Epithelial cell of proximal tubule (primary cell): ENCODE data around the gene HOXB3. TPM values are rescaled to one million over a fixed set of nuclear protein-coding genes. Genes with fewer than 3 reads are reported as not detected.

Source experiments
- DNase-seq: peaks from one replicate; pipeline ENCODE4 v3.0.0-alpha.2; 2011; ENCODE audit warnings: low read depth
- H3K4me3 ChIP-seq: 2 replicates; pipeline ENCODE4 v1.5.1; 2011; ENCODE audit warnings: low read depth, mild to moderate bottlenecking, low read length
- CTCF ChIP-seq: conservative IDR thresholded peaks from 2 replicates; pipeline ENCODE4 v1.5.1; 2012; ENCODE audit warnings: low read depth, mild to moderate bottlenecking, low read length
- total RNA-seq: library from RNA; depleted of rRNA; stranded (reverse); fragments of >200 nt; gene quantifications from 2 replicates; pipeline ENCODE4 v1.2.3, GENCODE V29; 2015

HOXB3 gene
- total RNA-seq, 1 donor from 2014 or later, result 49.9 TPM

- no peak overlapping the region for H3K4me3 ChIP-seq
- no peak for TF ChIP-seq CTCF
- no peak for DNase-seq
These were observed 86.3 kb downstream of the HOXB3 start for GRCh38 chr17:48503747-48504146.

DNA sequence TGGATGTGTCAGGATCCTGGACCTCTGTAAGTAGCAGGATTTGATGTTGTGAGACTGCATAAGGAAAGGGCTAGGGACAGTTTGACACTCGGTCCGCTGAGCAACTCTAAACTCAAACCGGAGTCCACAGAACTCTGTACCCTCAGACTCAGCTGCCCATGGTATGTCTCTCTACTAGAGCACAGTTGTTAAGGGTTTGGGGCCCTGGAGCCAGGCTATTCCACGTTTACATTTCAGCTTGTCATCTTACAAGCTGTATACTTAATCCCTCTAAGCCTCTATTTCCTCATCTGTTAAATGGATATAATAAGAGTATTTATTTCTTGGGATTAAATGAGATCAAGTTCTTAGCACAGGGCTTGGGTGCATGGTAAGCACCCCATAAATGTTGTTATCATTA lies 87.1 kb downstream of the HOXB3 start:
- DNase-seq, result no peak
- no peak overlapping the region for H3K4me3 ChIP-seq
- TF ChIP-seq CTCF, result no peak

- no peak for DNase-seq
- no peak overlapping the region for H3K4me3 ChIP-seq
- TF ChIP-seq CTCF, result no peak
These were observed 87.7 kb downstream of the HOXB3 start for GRCh38 chr17:48502312-48502711.

GRCh38 chr17:48500435-48501426 lies 89.3 kb downstream of the HOXB3 start:
- DNase-seq, result no peak
- no peak overlapping the region for H3K4me3 ChIP-seq
- TF ChIP-seq CTCF, result no peak

DNA sequence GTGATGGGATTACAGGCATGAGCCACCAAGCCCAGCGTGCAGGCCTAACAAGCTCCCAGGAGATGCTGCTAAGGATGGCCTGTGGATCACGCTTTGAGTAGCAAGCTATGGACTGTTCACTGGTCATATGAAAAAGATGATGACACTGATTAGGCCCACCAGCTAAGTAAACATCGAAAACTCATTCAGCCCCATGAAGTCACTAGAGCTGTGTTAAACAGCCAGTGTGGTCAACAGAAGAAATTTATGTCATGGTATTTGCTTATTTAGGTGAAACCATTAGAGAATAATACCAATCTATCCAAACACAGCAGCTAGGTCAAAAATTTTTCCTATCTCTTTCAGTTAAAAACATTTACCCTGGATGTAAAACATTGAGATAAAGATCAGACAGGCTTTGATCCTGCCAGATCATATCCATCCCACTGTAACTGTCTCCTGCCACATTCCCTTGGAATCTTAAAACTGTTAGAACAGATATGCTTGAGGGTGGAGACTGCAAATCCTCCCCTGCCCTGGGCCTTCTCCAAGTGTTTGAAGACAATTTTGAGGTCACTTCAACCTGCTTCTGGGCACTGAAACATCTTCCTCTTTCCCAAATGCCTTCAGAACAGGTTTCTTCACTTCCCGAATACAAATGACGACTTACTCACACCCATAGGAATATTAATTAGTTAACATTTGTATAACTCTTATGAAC lies 90.2 kb downstream of the HOXB3 start:
- no peak for DNase-seq
- H3K4me3 ChIP-seq, result no peak overlapping the region
- TF ChIP-seq CTCF, result no peak

DNA sequence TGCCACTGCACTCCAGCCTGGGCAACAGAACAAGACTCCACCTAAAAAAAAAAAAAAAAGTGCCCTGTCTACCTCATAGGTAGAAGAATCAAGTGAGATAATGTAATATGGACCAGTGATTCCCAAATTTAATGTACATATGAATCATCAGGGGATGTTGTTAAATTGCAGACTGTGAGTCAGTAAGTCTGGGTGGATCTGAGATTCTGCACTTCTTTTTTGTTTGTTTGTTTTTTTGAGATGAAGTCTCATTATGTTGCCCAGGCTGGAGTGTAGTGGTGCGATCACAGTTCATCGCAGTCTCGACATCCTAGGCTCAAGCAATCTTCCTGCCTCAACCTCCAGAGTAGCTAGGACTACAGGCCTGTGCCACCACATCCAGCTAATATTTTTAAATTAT lies 90.8 kb downstream of the HOXB3 start:
- no peak for DNase-seq

More for the DNA sequence above, 90.8 kb downstream of the HOXB3 start:
- H3K4me3 ChIP-seq, result no peak overlapping the region
- TF ChIP-seq CTCF, result no peak

Other genes with a start within 250 kb of the HOXB3 start
- gene SKAP1, start 160.0 kb downstream of the HOXB3 start, total RNA-seq, result 1.5 and 11.4 TPM in 2 replicates
- not detected in 2 replicates for gene HOXB1, start 59.2 kb downstream of the HOXB3 start, total RNA-seq
- 21.1 and 43.7 TPM in 2 replicates for gene HOXB2, start 45.1 kb downstream of the HOXB3 start, total RNA-seq
- gene HOXB4, start 11.9 kb downstream of the HOXB3 start, total RNA-seq, result 4.3 and 5.7 TPM in 2 replicates
- gene HOXB5, start 3.5 kb upstream of the HOXB3 start, total RNA-seq, result 2.8 and 5.5 TPM in 2 replicates
- gene HOXB6, start 14.7 kb upstream of the HOXB3 start, total RNA-seq, result 42.9 and 55.6 TPM in 2 replicates
- gene HOXB7, start 20.8 kb upstream of the HOXB3 start, total RNA-seq, result 24.9 and 26.0 TPM in 2 replicates
- gene HOXB8, start 25.1 kb upstream of the HOXB3 start, total RNA-seq, result 12.7 and 21.4 TPM in 2 replicates
- 74.5 and 83.8 TPM in 2 replicates for gene HOXB9, start 36.1 kb upstream of the HOXB3 start, total RNA-seq
- not detected in 2 replicates for gene PRAC1, start 132.3 kb upstream of the HOXB3 start, total RNA-seq
- not detected in 2 replicates for gene PRAC2, start 132.9 kb upstream of the HOXB3 start, total RNA-seq
- gene HOXB13, start 138.5 kb upstream of the HOXB3 start, total RNA-seq, result not detected in 2 replicates
- gene TTLL6, start 227.0 kb upstream of the HOXB3 start, total RNA-seq, result 0.22 TPM in 1 of 2 replicates, not detected in the other
- gene CALCOCO2, start 240.8 kb upstream of the HOXB3 start, total RNA-seq, result 21.3 and 24.8 TPM in 2 replicates